H1 (cell line): Measurements from ENCODE around the gene SGMS2. TPM values are rescaled to one million over a fixed set of nuclear protein-coding genes. Genes with fewer than 3 reads are reported as not detected.

Experiments used
- RXRA ChIP-seq: IDR thresholded peaks from 2 replicates; pipeline ENCODE4 v1.6.1; 2011; ENCODE audit warnings: low read depth, mild to moderate bottlenecking, low read length, moderate library complexity; ENCODE audit not compliant: insufficient read depth
- polyA plus RNA-seq, 7 experiments: library from polyadenylated mRNA; depleted of rRNA in 3 of 7; stranded (reverse) in 5 of 7; unstranded in 2 of 7; fragments of >200 nt in 5 of 7; fragments of 200-250 nt in 2 of 7; gene quantifications; 1 replicate in 5 of 7; 2 replicates in 1 of 7; 4 replicates in 1 of 7; pipeline versions ENCODE4 v1.2.1 to v1.2.3, GENCODE V29; 2011 to 2013; ENCODE audit warnings: missing spikeins in 2 of 7, mixed read lengths in 2 of 7
- total RNA-seq: library from RNA; stranded (reverse); fragmentation: NEBNext Ultra II Directional; extraction: Animal tissue kit (Norgen Biotek cat#: 25700); gene quantifications from 2 replicates; pipeline ENCODE4 v1.2.1, GENCODE V29; 2021

Gene SGMS2
- total and polyA plus RNA-seq, 2 of the 8 experiments (the other 6 are each of a cell fraction or from before 2014, with no cell fraction given) = 0.04 to 1.3 TPM

DNA sequence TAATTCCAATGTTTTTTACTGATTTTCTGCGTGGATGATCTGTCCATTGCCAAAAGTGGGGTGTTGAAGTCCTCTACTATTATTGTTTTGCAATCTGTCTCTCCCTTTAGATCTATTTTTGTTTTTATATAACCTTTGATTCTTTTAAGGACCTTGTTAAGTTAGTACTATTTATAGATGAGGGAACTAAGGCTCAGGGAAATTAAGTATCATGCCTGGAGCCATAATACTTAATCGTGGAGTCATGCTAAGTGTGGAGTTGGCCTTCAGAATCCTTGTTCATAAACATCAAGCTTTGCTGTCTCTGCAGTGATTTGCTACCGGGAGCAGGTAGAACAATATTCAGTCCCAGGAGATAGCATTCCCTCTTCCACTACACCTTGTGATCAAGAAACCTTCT is 31.0 kb downstream of the SGMS2 start (continued):
- no peak for TF ChIP-seq RXRA
